SK-MEL-5 (cell line): ENCODE data around the gene SIN3A. TPM values are rescaled to one million over a fixed set of nuclear protein-coding genes. Genes with fewer than 3 reads are reported as not detected.
"Not testable (repeated sequence)": the region's sequence is repeated elsewhere in the genome, so short reads cannot be mapped to it uniquely, and the experiment has no call there.

Experiments
- DNase-seq: peaks from one replicate; pipeline ENCODE4 v3.0.0-alpha.2; 2016; ENCODE audit warnings: low read depth, low spot score
- in situ Hi-C: cut with HindIII; loops from 2 replicates; pipeline ENCODE4 v1.10.0; 2016; ENCODE audit warnings: low sequenced_read_pairs, high pct_unique_total_duplicates, low pct_unique_long_range_greater_than_20kb
- total RNA-seq: library from RNA; depleted of rRNA; stranded (reverse); fragments of >200 nt; shearing (Covaris generic); gene quantifications from 2 replicates; pipeline ENCODE4 v1.2.3, GENCODE V29; 2014

SIN3A gene
- total RNA-seq, 1 experiment from 2014 or later: 18.9 TPM

- in situ Hi-C loops: no loop called here
These were observed 30.8 kb downstream of the SIN3A start for GRCh38 chr15:75420698-75421097.

GRCh38 chr15:75416584-75416983, 34.9 kb downstream of the SIN3A start:
- in situ Hi-C loops: no loop called here
- no peak for DNase-seq

More at GRCh38 chr15:75420698-75421097, 30.8 kb downstream of the SIN3A start:
- no peak for DNase-seq

- in situ Hi-C loops: no loop called here
- no peak for DNase-seq
These were observed 41.3 kb downstream of the SIN3A start for GRCh38 chr15:75410196-75410595.

GRCh38 chr15:75407083-75407482, 44.4 kb downstream of the SIN3A start:
- in situ Hi-C loops: no loop called here
- DNase-seq: no peak

GRCh38 chr15:75403892-75404291, 47.6 kb downstream of the SIN3A start:
- DNase-seq: no peak
- in situ Hi-C loops: no loop called here

- in situ Hi-C loops: no loop called here
- DNase-seq: no peak
These were observed 54.0 kb downstream of the SIN3A start for GRCh38 chr15:75397494-75397893.

DNA sequence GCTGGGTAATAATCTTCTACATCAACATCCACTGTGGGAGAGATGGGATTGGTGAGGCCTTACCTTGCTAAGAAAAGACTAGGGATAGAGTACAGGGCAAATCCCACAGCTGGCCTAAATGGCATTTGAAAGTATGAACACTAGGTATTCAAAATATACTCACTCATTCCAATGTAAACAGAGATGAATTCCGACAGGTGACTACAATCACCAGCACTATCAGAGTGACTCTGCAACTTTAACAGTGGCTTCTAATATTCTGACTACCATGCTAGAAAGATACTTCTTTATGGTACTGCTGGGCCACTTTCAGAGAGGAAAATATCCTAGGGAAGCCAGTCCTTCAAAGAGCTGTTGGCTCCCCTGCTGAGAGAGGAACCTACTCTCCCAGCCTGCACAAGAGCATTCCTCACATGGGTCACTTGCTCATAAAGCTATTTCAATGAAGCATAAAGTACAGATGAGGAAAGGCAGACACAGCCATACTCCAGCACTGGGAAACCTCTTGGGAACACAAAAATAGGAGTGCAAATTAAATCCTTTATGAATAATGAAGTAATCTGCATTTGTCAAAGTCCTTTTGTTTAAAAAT, 61.6 kb downstream of the SIN3A start:
- in situ Hi-C loops: no loop called here
- DNase-seq: no peak

DNA sequence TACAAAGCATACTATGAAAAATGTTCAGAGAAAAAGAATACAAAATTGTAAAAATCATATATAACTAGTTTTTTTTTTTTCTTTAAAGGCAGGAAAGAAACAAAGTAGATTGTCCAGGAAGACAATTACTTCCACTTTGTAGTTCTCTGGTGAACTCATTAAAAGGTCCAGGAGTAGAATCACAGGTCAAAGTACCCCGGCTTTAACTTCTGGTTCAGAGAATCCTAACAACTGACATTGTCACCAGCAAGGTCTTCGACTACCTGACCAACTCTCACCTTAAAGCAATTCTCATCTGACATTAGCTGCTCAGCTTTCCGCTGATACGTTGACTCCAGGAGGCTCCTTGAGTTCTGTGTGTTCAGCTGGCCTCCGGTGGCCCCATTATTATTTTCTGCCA, 67.5 kb downstream of the SIN3A start:
- DNase-seq, in situ Hi-C loops: not testable (repeated sequence)

- in situ Hi-C loops: no loop called here
- no peak for DNase-seq
These were observed 70.7 kb downstream of the SIN3A start for GRCh38 chr15:75380773-75381172.

GRCh38 chr15:75371901-75372688, 79.4 kb downstream of the SIN3A start:
- in situ Hi-C loops: no loop called here
- no peak for DNase-seq

DNA sequence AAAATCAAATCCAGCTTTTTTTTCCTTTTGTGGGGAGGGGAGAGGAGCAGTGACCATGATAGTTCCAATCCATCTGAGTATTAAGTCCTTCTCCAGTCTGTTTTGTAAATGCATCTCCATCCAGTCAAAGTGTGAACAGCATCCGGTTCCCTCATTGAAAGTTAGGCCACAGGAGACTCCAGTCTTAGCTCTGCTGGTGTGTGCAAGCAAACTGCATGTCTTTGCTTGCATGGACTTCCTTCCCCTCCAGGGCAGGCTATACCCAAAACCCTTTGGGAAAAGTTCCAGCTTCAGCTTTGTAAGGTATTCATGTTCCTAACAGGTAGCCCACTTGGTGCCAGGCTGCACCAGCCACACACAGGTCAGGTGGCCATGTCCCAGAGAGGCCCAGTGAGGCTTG, 80.0 kb downstream of the SIN3A start:
- DNase-seq: no peak
- in situ Hi-C loops: no loop called here

GRCh38 chr15:75369897-75370581, 81.5 kb downstream of the SIN3A start:
- in situ Hi-C loops: no loop called here

GRCh38 chr15:75368689-75369239, 82.7 kb downstream of the SIN3A start:
- no peak for DNase-seq
- in situ Hi-C loops: no loop called here

More at GRCh38 chr15:75369897-75370581, 81.5 kb downstream of the SIN3A start:
- no peak for DNase-seq

GRCh38 chr15:75367913-75368688, 83.4 kb downstream of the SIN3A start, which contains the start of gene MAN2C1:
Gene MAN2C1 (minus strand): TSS chr15:75368607. CDS start chr15:75368583, 24 bp downstream.
- peak; percentile 98 for DNase-seq
- in situ Hi-C loops: no loop called here

DNA sequence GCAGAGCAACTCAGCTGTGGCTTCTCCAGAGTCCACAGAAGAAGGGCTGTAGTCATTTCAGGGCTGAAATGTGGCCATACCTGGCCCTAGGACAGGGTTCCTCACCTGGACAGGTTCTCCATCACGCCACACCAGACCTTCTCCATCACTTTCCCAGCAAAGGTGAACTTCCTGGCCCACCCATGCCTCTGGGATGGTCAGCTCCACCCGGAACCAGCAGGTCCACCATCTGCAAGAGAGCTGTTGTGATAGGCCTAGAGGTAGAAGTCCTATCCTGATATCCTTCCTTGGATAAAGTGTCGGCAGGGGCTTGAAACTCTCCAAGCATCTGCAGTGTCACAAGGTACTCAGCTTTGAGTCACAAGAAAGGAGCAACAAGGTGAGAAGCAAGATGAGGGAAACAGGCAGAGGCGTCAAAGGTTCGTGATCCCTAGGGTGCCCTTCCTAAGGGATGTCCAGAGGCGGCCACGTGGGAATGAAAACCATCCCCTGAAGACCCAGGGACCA, 84.0 kb downstream of the SIN3A start:
- no peak for DNase-seq
- in situ Hi-C loops: no loop called here

DNA sequence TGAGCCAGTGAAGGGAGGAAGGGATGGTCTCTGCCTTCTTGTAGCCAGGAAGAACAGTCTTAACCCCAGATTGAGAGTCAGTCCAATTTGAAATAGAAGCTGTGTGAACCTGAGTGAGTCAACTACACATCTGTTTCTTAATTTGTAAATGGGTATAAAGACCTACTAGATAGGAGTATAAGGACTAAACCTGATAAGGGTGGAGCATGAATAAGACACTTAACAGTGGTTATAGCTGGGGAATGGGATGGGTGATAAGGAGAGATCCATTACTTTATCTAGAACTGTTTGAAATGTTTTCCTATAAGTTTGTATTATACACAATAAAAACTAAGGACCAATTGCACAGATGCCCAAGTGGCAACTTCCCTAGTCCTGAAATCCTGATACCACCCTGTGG, 84.5 kb downstream of the SIN3A start:
- DNase-seq: no peak
- in situ Hi-C loops: no loop called here

- DNase-seq: no peak
- in situ Hi-C loops: no loop called here
These were observed 85.3 kb downstream of the SIN3A start for GRCh38 chr15:75366163-75366562.
